Tibial artery (tissue), 4 donors: ENCODE data around the gene CR1L.

Experiments used
- DNase-seq, 2 donors: peaks; one replicate each; pipeline ENCODE4 v3.0.0-alpha.2; 2019
- H3K27ac ChIP-seq, 2 donors: fragments of 200-600 bp; sonication (generic) in 1 of 2; 1 replicate in 1 of 2; 2 replicates in 1 of 2; pipeline ENCODE4 v1.5.1; 2018 to 2019; ENCODE audit warnings: mild to moderate bottlenecking in 1 of 2
- H3K27me3 ChIP-seq, 2 donors: fragments of 200-600 bp; sonication (generic) in 1 of 2; one replicate each; pipeline versions ENCODE4 v1.5.1 to v1.6.0; 2016 to 2019
- H3K36me3 ChIP-seq, 3 donors: fragments of 200-600 bp; sonication (generic) in 2 of 3; one replicate each; pipeline ENCODE4 v1.5.1; 2016 to 2019; ENCODE audit warnings: mild to moderate bottlenecking in 2 of 3
- H3K4me1 ChIP-seq, 4 donors: fragments of 200-600 bp; sonication (generic) in 2 of 4; 1 replicate in 3 of 4; 2 replicates in 1 of 4; pipeline ENCODE4 v1.5.1; 2016 to 2019
- H3K4me3 ChIP-seq, 2 donors: fragments of 200-600 bp; sonication (generic) in 1 of 2; 1 replicate in 1 of 2; 2 replicates in 1 of 2; pipeline ENCODE4 v1.5.1; 2018 to 2019; ENCODE audit warnings: mild to moderate bottlenecking in 2 of 2
- H3K9me3 ChIP-seq, 3 donors: fragments of 200-600 bp; sonication (generic) in 1 of 3; one replicate each; pipeline ENCODE4 v1.5.1; 2016 to 2019
- CTCF ChIP-seq, 2 experiments: fragments of 200-600 bp in 1 of 2; fragments of 450-650 bp in 1 of 2; IDR thresholded peaks; one replicate each; pipeline ENCODE4 v1.5.1; 2017 to 2019; ENCODE audit warnings: antibody characterized with exemption in 2 of 2, mild to moderate bottlenecking in 1 of 2, moderate library complexity in 1 of 2
- intact Hi-C: fragments of 100-400 bp; cut with DNase I; formaldehyde crosslinking; loops from one replicate; pipeline ENCODE4 v1.15.0; 2023; ENCODE audit warnings: low total_unique reads

Gene CR1L

GRCh38 chr1:207752456-207752998 is 107.6 kb downstream of the CR1L start:
- Histone ChIP-seq H3K36me3 (peaks cover 4 to 5% (median 4%) of the 10 kb centered on the region in 3 donors), H3K27ac (peak overlapping the region; percentile 90 to 92), H3K4me1 (peaks cover 0 to 52% (median 37%) of the 10 kb centered on the region in 4 donors), H3K9me3 (no peaks in the 10 kb centered on the region), H3K4me3 (peak overlapping the region; percentile 83 to 88), H3K27me3 (no peaks in the 10 kb centered on the region)
- intact Hi-C loops, result loop anchor here (5.0 kb wide), 1 partner anchor 60 kb away; no protein-coding TSS in a partner anchor
- no peak for TF ChIP-seq CTCF (IDR thresholded peaks at IDR 0.05)
- peak; percentile 24 to 71 for DNase-seq

DNA sequence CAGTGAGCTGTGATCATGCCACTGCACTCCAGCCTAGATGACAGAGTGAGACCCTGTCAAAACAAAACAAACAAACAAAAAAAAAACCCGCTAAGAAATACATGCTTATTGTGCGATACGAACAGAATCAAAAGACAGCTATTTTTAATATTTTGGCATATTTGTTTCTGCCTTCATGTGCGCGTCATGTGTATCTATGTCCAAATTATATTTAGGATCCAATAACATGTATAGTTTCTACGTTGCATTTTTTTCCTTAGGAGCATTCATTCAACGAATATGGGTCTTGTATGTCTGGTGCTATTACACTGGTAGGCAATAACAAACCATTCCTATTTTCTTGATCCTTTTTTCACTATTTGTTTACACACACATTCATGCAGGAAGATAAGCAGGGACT is 108.7 kb downstream of the CR1L start:
- peak overlapping the region; percentile 83 to 88 for H3K4me3 ChIP-seq
- peaks cover 11 to 15% (median 14%) of the 10 kb centered on the region in 3 donors for H3K36me3 ChIP-seq
- H3K4me1 ChIP-seq, result peaks cover 0 to 52% (median 37%) of the 10 kb centered on the region in 4 donors
- no peak overlapping the region for H3K27ac ChIP-seq
- TF ChIP-seq CTCF (IDR thresholded peaks at IDR 0.05), result no peak
- no peaks in the 10 kb centered on the region for H3K9me3 ChIP-seq
- intact Hi-C loops, result loop anchor here (5.0 kb wide), 1 partner anchor 59 kb away; no protein-coding TSS in a partner anchor
- DNase-seq, result no peak
- no peaks in the 10 kb centered on the region for H3K27me3 ChIP-seq

DNA sequence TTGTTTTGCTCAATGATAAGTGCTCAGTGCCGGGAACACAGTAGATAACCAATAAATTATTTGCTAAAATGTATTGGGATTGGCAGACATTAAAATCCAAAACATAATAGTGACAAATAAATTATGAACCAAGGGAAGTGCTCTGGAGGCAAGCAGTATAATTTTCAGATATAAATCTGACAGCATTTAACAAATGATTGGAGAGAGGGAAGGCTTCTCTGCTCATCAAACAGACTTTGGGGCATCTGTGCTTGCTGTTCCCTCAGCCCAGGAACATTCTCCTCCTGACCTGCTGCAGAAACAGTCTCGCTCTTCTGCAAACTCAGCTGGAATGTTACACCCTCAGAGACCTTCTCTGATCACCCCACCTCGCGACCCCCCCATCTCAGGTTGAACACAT is 109.1 kb downstream of the CR1L start:
- H3K4me1 ChIP-seq, result peaks cover 0 to 52% (median 37%) of the 10 kb centered on the region in 4 donors
- no peak for TF ChIP-seq CTCF (IDR thresholded peaks at IDR 0.05)

DNA sequence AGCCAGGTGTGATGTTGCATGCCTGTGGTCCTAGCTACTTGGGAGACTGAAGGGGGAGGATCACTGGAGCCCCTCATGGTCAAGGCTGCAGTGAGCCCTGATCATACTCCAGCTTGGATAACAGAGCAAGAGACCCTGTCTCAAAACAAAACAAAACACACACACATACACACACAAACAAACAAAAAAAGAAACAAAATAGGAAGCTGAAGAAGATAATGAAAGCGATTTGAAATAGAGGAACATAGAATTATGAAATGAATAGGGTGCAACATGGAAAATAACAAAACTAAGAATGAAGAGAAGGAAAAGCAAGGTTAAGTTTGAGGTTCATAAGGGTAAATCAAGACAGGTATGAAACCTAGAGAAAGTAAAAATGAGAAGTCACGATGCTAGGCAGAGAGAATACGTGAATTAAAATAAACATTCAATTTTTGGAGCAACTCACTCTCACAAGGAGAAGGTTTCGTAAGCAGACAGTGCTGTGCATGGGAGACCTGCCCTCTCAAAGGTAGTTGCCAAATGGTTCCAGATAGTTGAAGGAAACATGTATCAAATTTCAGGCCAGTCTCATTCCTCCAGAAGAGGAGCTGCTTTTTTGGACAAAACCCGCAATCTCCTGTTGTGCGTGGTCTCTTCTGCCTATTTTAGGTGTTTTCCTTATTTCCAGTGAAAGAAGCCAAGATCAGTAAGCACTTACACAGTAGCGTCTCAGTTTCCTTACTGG is 110.2 kb downstream of the CR1L start:
- Histone ChIP-seq H3K36me3 (peaks cover 17 to 31% (median 28%) of the 10 kb centered on the region in 3 donors), H3K9me3 (no peaks in the 10 kb centered on the region), H3K4me3 (no peak overlapping the region), H3K27ac (no peak overlapping the region), H3K27me3 (no peaks in the 10 kb centered on the region), H3K4me1 (peaks cover 0 to 51% (median 37%) of the 10 kb centered on the region in 4 donors)
- DNase-seq, result no peak
- intact Hi-C loops, result loop anchor here (5.0 kb wide), 1 partner anchor 57 kb away; no protein-coding TSS in a partner anchor
- TF ChIP-seq CTCF (IDR thresholded peaks at IDR 0.05), result no peak

More for the DNA sequence above, 109.1 kb downstream of the CR1L start:
- H3K36me3 ChIP-seq, result peaks cover 11 to 19% (median 17%) of the 10 kb centered on the region in 3 donors
- H3K27ac ChIP-seq, result no peak overlapping the region
- intact Hi-C loops, result loop anchor here (5.0 kb wide), 1 partner anchor 58 kb away; no protein-coding TSS in a partner anchor
- H3K9me3 ChIP-seq, result no peaks in the 10 kb centered on the region
- no peak for DNase-seq
- H3K27me3 ChIP-seq, result no peaks in the 10 kb centered on the region
- H3K4me3 ChIP-seq, result no peak overlapping the region

DNA sequence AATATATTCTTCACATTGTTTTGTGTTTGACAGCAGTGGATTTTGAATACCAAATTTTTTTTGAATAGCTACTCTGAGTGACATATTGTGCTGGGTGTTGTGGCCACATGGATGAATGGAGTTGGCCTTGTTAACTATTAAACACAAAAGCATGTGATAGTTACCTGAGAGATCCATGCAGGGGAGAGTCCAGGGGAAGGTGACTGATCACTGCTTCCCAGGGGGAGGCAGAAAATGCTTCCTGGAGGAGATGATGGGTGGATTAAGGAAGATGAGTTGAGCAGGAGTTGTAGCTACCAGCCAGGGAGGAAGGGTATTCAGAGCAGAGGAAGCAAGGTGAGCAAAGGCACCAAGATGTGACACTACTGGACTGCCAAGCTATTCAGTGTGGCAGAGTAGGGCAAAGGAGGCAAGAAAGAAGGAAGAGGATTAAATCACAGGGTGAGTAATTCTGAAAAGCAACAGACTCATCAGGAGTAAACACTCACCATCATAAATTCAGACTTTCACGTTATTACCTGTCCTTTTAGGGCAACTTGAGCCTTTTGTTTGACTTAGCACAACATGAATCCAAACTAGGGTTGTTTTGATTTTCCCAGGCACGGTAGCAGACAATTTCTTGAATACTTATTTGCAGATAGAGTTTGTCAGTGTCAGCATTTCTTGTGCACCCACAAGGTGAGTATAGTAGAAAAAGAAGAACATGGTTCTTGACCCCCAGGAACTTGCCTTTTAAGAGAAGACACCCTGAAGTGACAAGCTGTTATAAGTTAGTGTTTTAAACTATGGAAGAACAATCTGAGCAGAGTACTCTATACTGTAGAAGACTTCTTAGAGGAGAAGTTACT is 111.1 kb downstream of the CR1L start:
- Histone ChIP-seq H3K9me3 (no peaks in the 10 kb centered on the region), H3K4me1 (peaks cover 0 to 41% (median 32%) of the 10 kb centered on the region in 4 donors), H3K27me3 (no peaks in the 10 kb centered on the region), H3K4me3 (no peak overlapping the region), H3K27ac (no peak overlapping the region), H3K36me3 (peaks cover 24 to 37% (median 35%) of the 10 kb centered on the region in 3 donors)
- TF ChIP-seq CTCF (IDR thresholded peaks at IDR 0.05), result no peak
- DNase-seq, result no peak
- intact Hi-C loops, result no loop called here
